SIG-M5 treated with dmso at 0.1 percent for 504 hours (cell line): ENCODE results near the gene POLR2H.
A peak's percentile ranks its signal among the peaks of the same experiment; 100 is the strongest.

ENCODE experiments used
- DNase-seq: peaks from one replicate; lab custom pipeline; 2025; ENCODE audit not compliant: unreplicated experiment; lab: John Stamatoyannopoulos, UW

POLR2H gene

DNA sequence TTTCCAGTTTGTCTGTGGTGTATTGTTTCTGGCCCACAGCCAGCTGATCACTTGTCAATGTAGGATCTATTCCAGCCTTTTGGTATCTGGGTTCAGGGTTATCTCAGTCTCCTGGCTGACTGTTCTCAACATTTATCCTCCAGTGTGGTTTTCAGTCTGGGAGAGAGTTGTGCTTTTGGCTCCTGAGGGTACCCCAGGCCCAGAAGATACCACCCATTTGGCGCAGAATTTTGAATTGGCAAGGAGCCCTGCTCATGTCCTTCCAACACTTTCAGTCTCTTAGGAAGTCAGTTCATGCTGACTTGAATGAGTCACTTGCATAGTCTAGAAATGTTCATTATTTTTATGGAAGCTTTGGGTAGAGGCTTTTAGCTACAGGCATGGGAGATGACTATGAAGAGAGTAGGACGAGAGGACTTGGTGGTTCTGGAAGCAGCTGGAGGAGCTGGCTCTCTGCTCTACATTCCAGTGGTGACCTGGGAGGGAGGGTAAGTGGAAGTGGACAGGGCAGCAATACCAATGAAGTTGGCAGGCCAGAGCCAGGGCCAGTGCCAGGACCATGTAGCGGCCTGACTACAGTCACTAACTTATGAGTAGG lies 7.2 kb downstream of the POLR2H start:
- DNase-seq = no peak

DNA sequence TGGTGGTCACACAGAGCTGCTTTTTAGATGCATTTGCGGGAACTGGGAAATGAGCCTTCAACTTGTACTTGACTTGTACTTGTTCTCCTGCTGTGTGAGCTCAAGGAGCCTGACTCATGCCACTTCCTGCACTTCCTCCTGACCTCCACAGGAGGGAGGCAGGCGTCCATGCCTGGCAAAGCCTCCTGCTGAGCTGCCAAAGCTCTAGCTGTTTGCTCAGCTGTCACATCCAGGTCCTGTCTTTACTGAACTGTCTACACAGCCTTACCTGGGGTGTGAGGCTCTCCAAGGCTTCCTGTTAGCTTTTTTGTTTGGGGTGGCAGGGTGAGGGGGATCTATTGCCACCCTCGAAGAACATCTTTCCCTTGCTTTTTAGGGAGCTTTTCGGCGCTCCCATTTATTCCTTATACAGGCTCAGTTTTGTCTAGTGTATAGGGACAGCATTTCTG lies 10.1 kb downstream of the POLR2H start:
- peak; percentile 89 for DNase-seq

DNA sequence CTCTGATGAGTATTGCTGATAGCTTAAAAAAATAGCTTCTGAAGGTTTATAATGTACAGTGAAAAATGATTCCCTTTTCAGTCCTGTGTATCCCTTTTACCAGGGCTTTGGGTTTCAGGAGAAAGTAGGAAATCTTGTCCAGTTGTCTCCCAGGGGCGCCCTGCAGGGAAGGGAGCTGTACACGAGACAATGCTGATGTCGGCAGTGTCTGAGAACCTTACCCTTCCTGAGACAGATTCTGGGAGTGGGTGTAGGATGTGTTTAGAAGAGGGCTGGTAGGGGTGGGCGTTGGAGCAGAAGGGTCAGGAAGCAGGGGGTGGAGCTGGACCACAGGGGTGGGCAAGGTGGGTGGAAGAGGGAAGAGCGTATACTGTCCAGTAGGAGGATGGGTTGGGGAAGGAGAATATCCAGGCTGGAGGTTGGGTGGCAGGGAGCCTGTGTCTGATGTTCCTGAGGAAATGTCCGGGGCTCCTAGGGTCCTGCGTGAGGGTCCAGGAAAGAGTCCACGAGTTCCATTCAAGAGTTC lies 10.8 kb downstream of the POLR2H start:
- no peak for DNase-seq

DNA sequence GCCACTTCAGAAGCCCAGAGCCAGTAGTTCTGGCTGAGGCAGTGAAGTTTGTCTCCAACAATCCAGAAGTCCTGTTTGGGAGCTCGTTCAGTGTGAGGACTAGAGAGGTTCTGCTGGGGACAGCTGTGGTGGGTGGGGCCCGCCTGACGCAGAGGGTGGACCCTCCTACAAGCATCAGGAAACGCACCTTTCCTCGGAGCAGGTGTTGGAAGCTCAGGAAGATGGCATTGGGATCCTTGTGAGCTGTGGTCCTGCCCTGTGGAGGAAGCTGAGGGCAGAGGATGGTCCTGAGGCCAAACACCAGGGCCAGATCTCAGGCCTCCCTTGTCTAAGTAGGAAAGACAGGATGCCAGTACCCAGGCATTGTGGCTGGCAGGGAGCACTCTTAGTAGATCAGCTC lies 11.4 kb downstream of the POLR2H start:
- DNase-seq = no peak

DNA sequence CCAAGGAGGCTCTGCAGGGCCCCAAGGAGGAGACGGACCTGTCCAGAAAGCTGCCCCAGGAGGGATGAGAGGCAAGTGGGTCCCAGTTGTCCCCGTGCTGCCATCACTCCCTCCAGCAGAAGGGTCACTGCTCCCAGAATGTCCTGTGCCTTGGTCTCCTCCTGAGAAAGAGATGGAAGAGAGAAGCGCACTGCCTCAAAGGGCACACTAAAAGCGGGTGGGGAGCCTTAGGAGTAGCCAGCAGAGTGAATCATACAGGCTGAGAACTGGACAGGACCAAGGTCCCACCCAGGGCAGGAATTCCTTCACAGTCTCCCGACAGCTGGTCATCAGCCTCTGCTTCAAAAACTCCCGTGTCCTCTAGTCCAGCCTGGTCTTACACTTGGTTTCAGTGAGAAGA lies 11.9 kb downstream of the POLR2H start:
- no peak for DNase-seq

DNA sequence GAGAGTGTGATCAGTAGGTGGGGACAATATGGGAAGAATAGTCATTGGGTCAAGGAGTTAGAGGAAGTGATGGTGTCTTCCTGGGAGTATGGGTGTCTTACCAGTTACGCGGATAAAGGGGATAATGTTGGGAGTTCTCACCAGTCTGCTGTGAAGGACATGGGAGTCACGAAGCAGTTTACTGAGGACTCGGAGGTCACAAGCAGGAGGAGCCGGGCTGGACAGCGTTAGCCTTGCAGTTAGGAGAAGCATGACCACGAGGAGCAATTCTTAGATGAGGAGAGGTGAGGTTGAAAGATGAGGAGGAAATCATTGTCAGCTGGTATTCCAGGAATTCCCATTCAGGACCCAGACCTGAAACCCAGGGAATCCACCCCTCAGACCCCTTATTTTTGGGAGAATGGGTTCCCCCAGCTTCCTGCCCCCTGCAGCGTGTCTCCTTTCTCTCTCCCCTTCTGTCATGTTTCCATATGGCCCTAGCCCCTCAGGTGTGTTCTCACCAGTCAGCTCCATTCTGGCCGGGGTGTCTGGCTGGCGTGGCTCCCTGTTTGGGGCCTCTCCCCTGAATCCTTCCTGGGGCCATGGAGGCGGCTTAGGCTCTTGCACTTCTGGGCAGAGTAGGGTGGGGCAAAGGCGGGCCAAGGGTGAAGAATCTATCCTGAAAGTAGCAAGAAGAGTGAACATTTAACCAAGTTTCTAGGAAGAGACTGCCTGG lies 14.4 kb downstream of the POLR2H start:
- no peak for DNase-seq

DNA sequence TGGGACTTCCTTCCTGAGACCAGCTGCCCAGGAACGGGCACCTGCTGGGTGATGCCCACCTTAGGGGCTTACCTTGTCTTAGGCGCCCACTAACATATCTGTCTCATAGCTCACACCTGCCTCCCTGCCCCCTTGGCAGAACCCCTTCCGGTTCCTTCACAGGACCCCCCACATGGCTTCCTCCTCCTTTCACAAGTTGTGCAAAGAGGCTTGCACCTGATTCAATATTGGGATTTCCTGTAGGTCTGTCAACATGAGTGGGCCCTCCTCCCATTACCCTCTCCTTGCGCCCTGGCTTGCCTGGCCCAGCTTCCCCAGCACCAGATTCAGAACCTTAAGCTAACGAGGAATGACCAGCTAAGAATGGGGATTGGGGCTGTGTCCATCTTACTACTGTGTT lies 15.9 kb downstream of the POLR2H start:
- no peak for DNase-seq

DNA sequence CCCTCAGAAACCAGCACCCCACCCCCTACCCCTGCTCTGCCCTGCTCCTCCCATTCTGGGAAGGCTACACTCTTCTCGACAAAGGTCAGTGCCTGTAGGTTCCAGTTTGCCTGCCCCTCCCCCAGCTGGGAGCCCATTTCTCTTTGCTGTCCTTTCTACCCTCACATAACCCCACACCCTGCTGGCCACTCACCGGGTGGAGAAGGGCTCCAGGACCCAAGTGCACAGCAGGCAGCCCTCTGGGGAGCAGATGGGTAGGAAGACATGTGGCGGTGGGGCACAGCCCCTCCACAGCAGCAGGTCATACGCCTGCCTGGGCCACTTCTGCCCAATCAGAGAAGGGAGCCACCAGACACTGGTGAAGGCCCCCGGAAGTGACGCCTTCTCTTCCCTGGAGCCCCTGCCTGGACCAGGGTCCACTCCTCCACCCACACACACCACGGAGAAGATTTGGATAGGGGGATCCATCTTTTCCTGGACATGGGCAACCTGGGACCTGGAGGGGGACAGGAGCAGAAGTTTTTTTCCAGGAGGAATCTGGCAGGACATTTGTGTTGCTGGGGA lies 16.5 kb downstream of the POLR2H start, which contains the start of gene THPO:
TSS of gene THPO (minus strand) at position 326 of the 564 bp plus-strand sequence. CDS start 1,948 bp downstream, outside the sequence.
- DNase-seq = no peak

DNA sequence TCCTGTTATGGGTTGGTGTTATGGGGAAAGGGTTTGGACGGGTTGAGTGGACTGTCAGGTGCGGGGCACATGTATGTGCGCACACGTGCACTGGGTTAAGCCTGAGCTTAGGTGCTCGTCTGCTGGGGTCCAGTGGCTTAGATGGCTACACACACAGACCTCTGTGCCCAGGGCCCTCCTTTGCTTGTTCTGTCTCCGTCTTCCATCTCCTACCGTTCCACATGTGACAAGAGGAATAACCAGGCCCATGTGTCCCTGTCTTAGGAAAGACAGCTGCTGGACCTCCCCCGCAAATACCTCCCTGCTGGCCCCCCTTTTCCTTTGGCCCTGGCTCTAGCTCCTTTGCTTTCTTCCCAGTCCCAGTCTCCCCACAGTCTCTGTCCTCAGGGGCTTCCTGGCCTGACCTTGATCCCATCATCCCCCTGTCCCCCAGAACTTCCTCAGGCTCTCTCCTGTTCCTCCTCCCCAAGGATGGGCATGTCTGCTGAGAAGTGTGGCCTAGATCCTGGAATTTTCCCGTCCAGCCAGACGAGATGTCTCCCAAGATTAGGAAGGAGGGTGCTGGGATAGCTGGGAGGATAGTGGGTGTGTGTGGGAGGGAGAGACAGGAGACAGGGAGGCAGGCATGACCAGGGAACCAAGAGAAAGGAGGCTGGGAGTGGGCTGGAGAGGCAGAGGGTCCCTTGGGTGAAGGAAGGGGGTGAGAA lies 17.3 kb downstream of the POLR2H start:
- DNase-seq = no peak

DNA sequence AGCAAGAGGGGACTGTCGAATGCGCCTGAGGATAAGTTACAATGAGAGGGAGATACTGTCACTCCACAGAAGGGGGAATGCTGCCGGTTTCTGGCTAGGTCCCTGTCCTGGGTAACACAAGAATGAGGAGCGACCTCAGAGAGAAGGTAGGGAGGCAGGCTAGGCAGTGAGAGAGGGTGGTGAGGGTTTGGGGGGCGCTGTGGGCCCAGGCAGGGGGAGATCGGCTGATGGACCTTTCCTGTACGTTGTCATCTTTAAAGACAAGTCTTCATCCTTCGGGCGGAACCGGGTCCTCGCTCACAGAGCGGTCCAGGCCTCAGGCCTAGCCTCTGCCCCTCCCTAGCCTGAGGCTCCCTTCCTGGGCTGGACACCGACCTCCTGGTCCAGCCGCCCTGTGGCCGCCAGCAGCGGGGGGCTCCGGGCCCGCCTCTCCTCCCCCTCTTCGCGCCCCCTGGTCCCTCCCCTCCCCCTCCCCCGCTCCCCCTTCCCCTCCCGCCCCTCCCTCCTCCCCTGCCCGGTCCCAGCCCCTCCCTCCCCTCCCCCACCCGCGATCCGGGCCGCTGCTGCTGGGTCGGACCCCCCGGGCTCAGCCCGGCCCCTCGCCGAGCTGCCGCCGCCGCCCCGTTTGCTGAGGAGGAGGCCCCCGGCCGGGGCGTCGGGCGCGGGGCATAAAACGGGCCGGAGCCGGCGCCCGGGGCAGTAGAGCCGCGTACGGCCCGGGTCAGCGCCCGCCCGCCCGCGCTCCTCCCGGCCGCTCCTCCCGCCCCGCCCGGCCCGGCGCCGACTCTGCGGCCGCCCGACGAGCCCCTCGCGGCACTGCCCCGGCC lies 18.1 kb downstream of the POLR2H start, which contains the start of gene CHRD:
TSS of gene CHRD (plus strand) at position 697 of the 827 bp plus-strand sequence. CDS start 265 bp downstream, outside the sequence.
- DNase-seq = no peak

DNA sequence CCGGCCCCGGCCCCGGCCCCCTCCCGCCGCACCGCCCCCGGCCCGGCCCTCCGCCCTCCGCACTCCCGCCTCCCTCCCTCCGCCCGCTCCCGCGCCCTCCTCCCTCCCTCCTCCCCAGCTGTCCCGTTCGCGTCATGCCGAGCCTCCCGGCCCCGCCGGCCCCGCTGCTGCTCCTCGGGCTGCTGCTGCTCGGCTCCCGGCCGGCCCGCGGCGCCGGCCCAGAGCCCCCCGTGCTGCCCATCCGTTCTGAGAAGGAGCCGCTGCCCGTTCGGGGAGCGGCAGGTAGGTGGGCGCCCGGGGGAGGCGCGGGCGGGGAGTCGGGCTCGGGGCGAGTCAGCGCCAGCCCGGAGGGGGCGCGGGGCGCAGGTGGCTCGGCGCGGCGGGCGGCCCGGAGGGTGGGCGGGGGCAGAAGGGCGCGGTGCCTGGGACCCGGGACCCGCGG lies 18.7 kb downstream of the POLR2H start:
- no peak for DNase-seq

DNA sequence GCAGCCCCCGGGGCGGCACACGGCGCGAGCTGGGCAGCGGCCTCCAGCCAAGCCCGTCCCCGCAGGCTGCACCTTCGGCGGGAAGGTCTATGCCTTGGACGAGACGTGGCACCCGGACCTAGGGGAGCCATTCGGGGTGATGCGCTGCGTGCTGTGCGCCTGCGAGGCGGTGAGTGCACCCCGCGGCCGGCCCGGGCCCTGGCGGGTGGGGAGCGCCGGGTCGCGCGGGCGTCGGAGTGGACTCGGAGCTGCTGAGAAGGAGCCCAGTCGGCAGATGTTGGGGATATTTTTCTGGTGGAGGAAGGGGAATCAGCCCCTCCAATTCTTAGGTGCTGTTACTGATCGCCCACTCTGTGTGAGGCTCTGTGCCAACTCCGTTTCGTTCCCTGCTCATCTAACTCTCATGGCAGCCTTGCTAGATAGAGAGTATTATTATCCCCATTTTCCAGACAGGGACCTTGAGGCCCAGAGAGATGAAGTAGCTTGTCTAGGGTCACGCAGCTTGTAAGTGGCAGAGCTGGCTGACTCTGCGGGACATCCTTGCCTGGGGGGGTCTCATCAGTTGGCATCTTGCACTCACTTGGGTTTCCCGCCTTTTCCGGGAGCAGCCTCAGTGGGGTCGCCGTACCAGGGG lies 19.2 kb downstream of the POLR2H start:
- DNase-seq = no peak

DNA sequence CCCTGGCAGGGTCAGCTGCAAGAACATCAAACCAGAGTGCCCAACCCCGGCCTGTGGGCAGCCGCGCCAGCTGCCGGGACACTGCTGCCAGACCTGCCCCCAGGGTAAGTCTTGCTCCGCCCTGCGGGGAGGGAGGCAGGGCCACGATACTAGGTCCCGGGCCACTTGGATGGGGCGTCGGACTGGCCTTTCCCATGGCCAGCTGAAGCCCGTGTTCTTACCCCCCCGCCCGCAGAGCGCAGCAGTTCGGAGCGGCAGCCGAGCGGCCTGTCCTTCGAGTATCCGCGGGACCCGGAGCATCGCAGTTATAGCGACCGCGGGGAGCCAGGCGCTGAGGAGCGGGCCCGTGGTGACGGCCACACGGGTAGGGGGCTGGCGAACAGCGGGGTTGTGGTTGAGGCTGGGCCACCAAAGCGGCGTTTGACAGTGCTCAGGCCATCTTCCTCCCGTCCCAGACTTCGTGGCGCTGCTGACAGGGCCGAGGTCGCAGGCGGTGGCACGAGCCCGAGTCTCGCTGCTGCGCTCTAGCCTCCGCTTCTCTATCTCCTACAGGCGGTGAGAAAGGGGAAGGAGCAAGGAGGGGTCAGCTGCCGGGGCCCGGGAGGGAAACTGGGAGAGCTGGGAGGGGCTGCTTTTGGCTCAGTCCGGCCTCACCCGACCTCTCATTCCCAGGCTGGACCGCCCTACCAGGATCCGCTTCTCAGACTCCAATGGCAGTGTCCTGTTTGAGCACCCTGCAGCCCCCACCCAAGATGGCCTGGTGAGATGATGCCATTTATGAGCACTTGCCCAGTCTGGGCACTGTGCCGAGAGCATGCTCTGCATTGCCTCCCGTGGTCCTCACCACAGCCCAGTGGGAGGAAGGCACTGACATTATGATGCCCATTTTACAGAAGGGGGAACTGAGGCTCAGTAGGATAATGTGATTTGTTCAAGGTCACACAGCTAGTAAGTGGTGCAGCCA lies 20.0 kb downstream of the POLR2H start:
- DNase-seq = peak; percentile 48

DNA sequence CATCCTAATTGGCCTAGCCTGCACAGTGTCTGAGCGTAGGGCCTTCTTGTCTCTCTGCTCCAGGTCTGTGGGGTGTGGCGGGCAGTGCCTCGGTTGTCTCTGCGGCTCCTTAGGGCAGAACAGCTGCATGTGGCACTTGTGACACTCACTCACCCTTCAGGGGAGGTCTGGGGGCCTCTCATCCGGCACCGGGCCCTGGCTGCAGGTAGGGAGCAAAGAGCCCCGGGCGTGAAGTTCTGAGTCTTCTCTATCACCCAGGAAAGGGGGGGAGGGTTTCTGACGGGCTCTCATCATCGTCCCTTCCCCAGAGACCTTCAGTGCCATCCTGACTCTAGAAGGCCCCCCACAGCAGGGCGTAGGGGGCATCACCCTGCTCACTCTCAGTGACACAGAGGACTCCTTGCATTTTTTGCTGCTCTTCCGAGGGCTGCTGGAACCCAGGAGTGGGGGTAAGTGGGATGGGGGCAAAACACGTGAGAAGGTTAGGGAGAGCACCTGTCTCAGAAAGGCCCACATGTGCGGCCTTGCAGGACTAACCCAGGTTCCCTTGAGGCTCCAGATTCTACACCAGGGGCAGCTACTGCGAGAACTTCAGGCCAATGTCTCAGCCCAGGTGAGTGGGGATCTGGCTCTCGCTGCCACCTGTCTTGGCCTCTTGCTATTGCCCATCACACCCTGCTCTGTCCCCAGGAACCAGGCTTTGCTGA lies 21.0 kb downstream of the POLR2H start:
- no peak for DNase-seq

DNA sequence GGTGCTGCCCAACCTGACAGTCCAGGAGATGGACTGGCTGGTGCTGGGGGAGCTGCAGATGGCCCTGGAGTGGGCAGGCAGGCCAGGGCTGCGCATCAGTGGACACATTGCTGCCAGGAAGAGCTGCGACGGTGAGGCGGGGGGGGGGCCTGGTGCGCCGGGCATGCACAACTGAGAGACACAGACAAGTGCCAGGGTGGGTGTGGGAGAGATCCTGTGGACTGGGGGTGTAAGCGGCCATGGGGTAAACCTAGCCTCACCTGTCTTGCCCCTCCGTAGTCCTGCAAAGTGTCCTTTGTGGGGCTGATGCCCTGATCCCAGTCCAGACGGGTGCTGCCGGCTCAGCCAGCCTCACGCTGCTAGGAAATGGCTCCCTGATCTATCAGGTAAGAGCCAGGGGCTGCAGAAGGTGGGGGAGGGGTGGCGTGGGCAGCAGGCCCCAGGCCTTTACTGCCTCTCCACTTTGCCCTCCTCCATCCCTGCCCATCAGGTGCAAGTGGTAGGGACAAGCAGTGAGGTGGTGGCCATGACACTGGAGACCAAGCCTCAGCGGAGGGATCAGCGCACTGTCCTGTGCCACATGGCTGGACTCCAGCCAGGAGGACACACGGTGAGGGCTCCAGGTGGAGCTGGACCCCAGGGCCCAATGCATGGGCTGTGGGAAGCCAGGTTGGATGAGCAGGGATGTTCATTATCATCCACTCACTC lies 21.7 kb downstream of the POLR2H start:
- DNase-seq = no peak

DNA sequence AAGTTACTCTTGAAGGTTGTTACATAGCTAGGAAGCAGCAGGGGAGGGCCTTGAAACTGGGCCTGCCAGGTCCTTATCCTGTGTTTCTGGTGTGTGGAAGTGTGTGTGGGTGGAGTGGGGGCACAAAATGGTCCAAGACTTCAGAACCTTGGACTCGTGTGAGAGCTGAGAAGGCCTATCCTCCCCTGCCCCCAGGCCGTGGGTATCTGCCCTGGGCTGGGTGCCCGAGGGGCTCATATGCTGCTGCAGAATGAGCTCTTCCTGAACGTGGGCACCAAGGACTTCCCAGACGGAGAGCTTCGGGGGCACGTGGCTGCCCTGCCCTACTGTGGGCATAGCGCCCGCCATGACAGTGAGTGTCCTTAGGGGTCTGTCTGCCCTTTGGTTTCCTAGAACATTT lies 22.8 kb downstream of the POLR2H start:
- no peak for DNase-seq

DNA sequence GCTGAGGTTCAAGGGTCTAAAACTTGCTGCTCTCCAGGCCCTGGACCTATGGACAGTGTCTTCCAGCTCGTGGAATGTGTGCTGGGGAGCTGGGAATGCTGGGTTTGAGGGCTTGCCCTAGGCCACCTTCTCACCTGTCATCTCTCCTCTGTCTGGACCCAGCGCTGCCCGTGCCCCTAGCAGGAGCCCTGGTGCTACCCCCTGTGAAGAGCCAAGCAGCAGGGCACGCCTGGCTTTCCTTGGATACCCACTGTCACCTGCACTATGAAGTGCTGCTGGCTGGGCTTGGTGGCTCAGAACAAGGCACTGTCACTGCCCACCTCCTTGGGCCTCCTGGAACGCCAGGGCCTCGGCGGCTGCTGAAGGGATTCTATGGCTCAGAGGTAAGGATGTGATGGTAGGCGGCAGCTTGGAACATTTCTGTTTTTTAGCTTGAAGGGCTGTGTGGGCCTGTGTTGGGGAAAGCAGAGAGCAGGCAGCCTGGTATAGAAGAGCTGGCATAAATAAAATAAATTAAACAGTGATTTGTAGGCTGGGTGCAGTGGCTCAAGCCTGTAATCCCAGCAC lies 23.4 kb downstream of the POLR2H start:
- DNase-seq = no peak
